ENCODE results near the gene CROT.

Gene CROT

GRCh38 chr7:87380905-87381304 is 35.4 kb downstream of the CROT start:
- no peak for TF ChIP-seq ZFX (IDR thresholded peaks at IDR 0.05)
- TF ChIP-seq, protein P1, sequence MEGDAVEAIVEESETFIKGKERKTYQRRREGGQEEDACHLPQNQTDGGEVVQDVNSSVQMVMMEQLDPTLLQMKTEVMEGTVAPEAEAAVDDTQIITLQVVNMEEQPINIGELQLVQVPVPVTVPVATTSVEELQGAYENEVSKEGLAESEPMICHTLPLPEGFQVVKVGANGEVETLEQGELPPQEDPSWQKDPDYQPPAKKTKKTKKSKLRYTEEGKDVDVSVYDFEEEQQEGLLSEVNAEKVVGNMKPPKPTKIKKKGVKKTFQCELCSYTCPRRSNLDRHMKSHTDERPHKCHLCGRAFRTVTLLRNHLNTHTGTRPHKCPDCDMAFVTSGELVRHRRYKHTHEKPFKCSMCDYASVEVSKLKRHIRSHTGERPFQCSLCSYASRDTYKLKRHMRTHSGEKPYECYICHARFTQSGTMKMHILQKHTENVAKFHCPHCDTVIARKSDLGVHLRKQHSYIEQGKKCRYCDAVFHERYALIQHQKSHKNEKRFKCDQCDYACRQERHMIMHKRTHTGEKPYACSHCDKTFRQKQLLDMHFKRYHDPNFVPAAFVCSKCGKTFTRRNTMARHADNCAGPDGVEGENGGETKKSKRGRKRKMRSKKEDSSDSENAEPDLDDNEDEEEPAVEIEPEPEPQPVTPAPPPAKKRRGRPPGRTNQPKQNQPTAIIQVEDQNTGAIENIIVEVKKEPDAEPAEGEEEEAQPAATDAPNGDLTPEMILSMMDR (conservative IDR thresholded peaks at IDR 0.05): no peak
- no peak overlapping the region for H3K27ac ChIP-seq

DNA sequence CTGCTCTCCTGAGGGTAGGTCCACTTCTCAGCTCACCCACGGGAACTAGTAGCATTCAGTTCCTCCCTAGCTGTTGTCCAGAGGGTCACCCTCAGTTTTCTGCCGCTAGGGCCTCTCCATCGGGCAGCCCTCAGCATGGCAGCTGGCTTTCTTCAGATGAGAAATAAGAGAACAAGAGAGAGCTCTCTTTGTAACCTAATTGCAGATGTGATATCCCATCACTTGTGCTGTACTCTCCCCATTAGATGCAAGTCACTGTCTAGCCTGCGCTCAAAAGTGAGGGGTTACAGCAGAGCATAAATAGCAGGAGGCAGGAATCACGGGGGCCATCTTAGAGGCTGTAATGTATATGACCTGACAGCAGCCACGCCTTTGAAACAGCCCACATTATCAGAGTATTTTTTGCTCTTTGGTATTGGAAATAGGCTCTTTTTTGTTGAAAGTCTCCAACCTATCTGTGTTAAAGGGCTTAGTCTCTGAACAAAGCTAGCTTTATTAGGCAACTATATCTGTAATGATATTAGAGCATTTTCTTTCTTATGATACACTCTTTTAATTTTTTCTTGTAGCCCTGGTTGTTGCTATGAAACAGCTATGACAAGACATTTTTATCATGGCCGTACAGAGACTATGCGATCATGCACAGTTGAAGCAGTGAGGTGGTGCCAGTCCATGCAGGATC is 45.7 kb downstream of the CROT start:
- H3K27ac ChIP-seq: no peak overlapping the region
- TF ChIP-seq ZFX (IDR thresholded peaks at IDR 0.05): no peak
- TF ChIP-seq, protein P1 (conservative IDR thresholded peaks at IDR 0.05): no peak

GRCh38 chr7:87395442-87396020 is 50.1 kb downstream of the CROT start:
- H3K27ac ChIP-seq: no peak overlapping the region
- TF ChIP-seq, protein P1 (conservative IDR thresholded peaks at IDR 0.05): no peak
- no peak for TF ChIP-seq ZFX (IDR thresholded peaks at IDR 0.05)

DNA sequence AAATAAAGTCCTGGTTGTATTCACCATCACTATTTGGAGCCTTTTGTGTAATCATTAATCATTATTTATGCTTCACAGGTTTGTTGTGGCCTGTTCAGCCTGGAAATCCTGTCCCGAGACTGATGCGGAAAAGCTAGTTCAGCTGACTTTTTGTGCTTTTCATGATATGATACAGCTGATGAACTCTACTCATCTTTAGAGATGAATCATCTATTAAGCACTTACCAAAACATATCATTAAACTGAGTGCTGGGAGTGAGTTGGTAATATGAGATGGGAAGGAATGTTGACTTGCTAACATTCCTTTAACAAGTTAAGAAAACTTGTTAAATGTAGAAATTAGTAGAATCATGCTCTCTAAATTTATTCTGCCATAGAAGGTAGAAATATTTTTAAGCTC is 53.0 kb downstream of the CROT start:
- no peak for TF ChIP-seq ZFX (IDR thresholded peaks at IDR 0.05)
- TF ChIP-seq, protein P1 (conservative IDR thresholded peaks at IDR 0.05): no peak
- H3K27ac ChIP-seq: no peak overlapping the region

DNA sequence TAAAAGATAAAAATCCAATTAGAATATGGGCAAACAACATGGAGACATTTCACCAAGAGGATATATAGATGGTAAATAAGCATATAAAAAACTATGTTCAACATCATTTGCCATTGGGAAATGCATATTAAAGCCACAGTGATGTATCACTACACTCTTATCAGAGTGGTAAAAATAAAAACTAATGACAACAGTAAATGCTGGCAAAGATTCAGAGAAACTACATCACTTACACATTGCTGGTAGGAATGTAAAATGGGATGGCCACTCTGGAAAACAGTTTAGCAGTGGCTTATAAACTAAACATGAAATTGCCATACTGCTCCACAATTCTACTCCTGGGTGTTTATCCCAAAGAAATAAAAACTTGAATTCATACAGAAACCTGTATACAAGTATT is 59.2 kb downstream of the CROT start:
- TF ChIP-seq, protein P1 (conservative IDR thresholded peaks at IDR 0.05): no peak
- TF ChIP-seq ZFX (IDR thresholded peaks at IDR 0.05): no peak
- H3K27ac ChIP-seq: no peak overlapping the region

- TF ChIP-seq, protein P1 (conservative IDR thresholded peaks at IDR 0.05): no peak
- no peak for TF ChIP-seq ZFX (IDR thresholded peaks at IDR 0.05)
- no peak overlapping the region for H3K27ac ChIP-seq
Observed at GRCh38 chr7:87411186-87411585, 65.7 kb downstream of the CROT start.

GRCh38 chr7:87413029-87413428 is 67.6 kb downstream of the CROT start:
- no peak overlapping the region for H3K27ac ChIP-seq
- no peak for TF ChIP-seq ZFX (IDR thresholded peaks at IDR 0.05)
- TF ChIP-seq, protein P1 (conservative IDR thresholded peaks at IDR 0.05): no peak

All from C4-2B (cell line).